HepG2 (cell line): ENCODE results near the gene HHATL. TPM values are rescaled to one million over a fixed set of nuclear protein-coding genes. Genes with fewer than 3 reads are reported as not detected.

Experiments used
- ATAC-seq: fragments of 200-7000 bp; cut with Tn5 transposase; 3 replicates; pipeline ENCODE4 v1.9.1; 2020; ENCODE audit warnings: mild to moderate bottlenecking, moderate library complexity
- BruUV-seq: library from RNA; stranded (reverse); fragments of 400-500 nt; replicated peaks from 2 replicates; lab custom pipeline; 2021; lab: Mats Ljungman, UMichigan
- CTCF ChIA-PET: fragments of 300-600 bp; formaldehyde crosslinking; extraction: SDS; loops from one replicate; lab custom pipeline; 2021; ENCODE audit warnings: low total read pairs, inconsistent platforms, low intra/inter-chr PET ratio; lab: Yijun Ruan, JAX
- POLR2A ChIA-PET: fragments of 350-600 bp; sonication (Branson Sonifier 250); formaldehyde crosslinking; loops from one replicate; lab custom pipeline; 2020; ENCODE audit warnings: antibody characterized with exemption, inconsistent platforms; lab: Yijun Ruan, JAX
- DNase-seq: peaks from one replicate; pipeline ENCODE4 v3.0.0-alpha.2; 2015; ENCODE audit warnings: low spot score
- FAIRE-seq: peaks from 3 replicates; lab custom pipeline; 2011; peaks lifted over from hg19 to GRCh38; lab: Jason Lieb, UNC
- H2AFZ ChIP-seq: one replicate; pipeline ENCODE4 v1.6.1; 2011; ENCODE audit warnings: low read length, inconsistent platforms
- H3K27ac ChIP-seq: fragments of 300-600 bp; 3 replicates; pipeline ENCODE4 v1.8.0; 2011; ENCODE audit warnings: mixed run types, mild to moderate bottlenecking, mixed read lengths, low read length, inconsistent platforms; ENCODE audit not compliant: insufficient read depth; ENCODE audit errors: extremely low read length
- H3K27me3 ChIP-seq, 2 experiments: fragments of 200-600 bp in 1 of 2; 2 replicates in 1 of 2; 3 replicates in 1 of 2; pipeline versions ENCODE4 v1.6.0 to v1.8.0; 2011; ENCODE audit warnings: low read length in 2 of 2, mild to moderate bottlenecking in 2 of 2, moderate library complexity in 2 of 2, inconsistent platforms in 1 of 2; ENCODE audit not compliant: insufficient read depth in 2 of 2, control insufficient read depth in 1 of 2
- H3K36me3 ChIP-seq, 2 experiments: fragments of 200-600 bp in 1 of 2; replicated peaks in 1 of 2; 2 replicates in 1 of 2; 3 replicates in 1 of 2; pipeline versions ENCODE4 v1.5.1 to v1.8.0; 2011; ENCODE audit warnings: low read length in 2 of 2, inconsistent platforms in 1 of 2; ENCODE audit not compliant: insufficient read depth in 2 of 2, control insufficient read depth in 1 of 2
- H3K4me1 ChIP-seq: 2 replicates; pipeline ENCODE4 v1.5.1; 2012; ENCODE audit warnings: low read length, inconsistent platforms; ENCODE audit not compliant: insufficient read depth
- H3K4me2 ChIP-seq: 2 replicates; pipeline ENCODE4 v1.6.0; 2011; ENCODE audit warnings: low read depth, low read length, inconsistent platforms
- H3K4me3 ChIP-seq, 3 experiments: fragments of 200-600 bp in 1 of 3; sonication (generic), shearing (Covaris generic) in 1 of 3; replicated peaks in 1 of 3; 2 replicates each; pipeline ENCODE4 v1.5.1; 2011 to 2016; ENCODE audit warnings: low read length in 3 of 3, inconsistent platforms in 2 of 3, low read depth in 2 of 3, mild to moderate bottlenecking in 2 of 3, control low read depth in 1 of 3, mixed read lengths in 1 of 3; ENCODE audit not compliant: insufficient read depth in 1 of 3
- H3K79me2 ChIP-seq: one replicate; pipeline ENCODE4 v1.6.1; 2011; ENCODE audit warnings: low read length, inconsistent platforms; ENCODE audit not compliant: insufficient read depth
- H3K9ac ChIP-seq: 2 replicates; pipeline ENCODE4 v1.6.0; 2011; ENCODE audit warnings: mild to moderate bottlenecking, low read depth, low read length, inconsistent platforms; ENCODE audit not compliant: insufficient read depth
- H3K9me3 ChIP-seq: 2 replicates; pipeline ENCODE4 v1.5.1; 2012; ENCODE audit warnings: mild to moderate bottlenecking, low read length
- H4K20me1 ChIP-seq: 2 replicates; pipeline ENCODE4 v1.6.0; 2011; ENCODE audit warnings: inconsistent platforms, mild to moderate bottlenecking, low read length, moderate library complexity; ENCODE audit not compliant: insufficient read depth
- BATF2 ChIP-seq: sonication (generic); formaldehyde crosslinking; IDR thresholded peaks from 2 replicates; pipeline ENCODE4 v1.8.0; 2022; ENCODE audit warnings: mild to moderate bottlenecking, missing genetic modification reagents, moderate library complexity
- KDM2A ChIP-seq: sonication (generic); formaldehyde crosslinking; IDR thresholded peaks from 2 replicates; pipeline ENCODE4 v1.4.0; 2020; ENCODE audit warnings: low read depth, missing genetic modification reagents, borderline replicate concordance
- KDM6A ChIP-seq: IDR thresholded peaks from 2 replicates; pipeline ENCODE4 v1.6.1; 2016; ENCODE audit warnings: low read depth
- MYPOP ChIP-seq: sonication (generic); formaldehyde crosslinking; IDR thresholded peaks from 2 replicates; pipeline ENCODE4 v1.8.1; 2023; ENCODE audit warnings: mild to moderate bottlenecking, moderate library complexity, missing genetic modification reagents
- SRF ChIP-seq: IDR thresholded peaks from 2 replicates; pipeline ENCODE4 v1.6.1; 2011; ENCODE audit warnings: mild to moderate bottlenecking, low read depth, low read length, moderate library complexity
- SRSF4 ChIP-seq: fragments of 200-400 bp; formaldehyde crosslinking; IDR thresholded peaks from one replicate; pipeline ENCODE4 v1.6.1; 2018; ENCODE audit warnings: mild to moderate bottlenecking, low read depth, low read length, moderate library complexity; ENCODE audit not compliant: poor library complexity, severe bottlenecking
- ZNF3 ChIP-seq: IDR thresholded peaks from 2 replicates; pipeline ENCODE4 v1.7.0; 2017; ENCODE audit warnings: inconsistent platforms
- ZNF484 ChIP-seq: sonication (generic); formaldehyde crosslinking; IDR thresholded peaks from 2 replicates; pipeline ENCODE4 v1.5.1; 2020; ENCODE audit warnings: mild to moderate bottlenecking, low read depth, missing genetic modification reagents, borderline replicate concordance
- ZNF609 ChIP-seq: sonication (generic); formaldehyde crosslinking; IDR thresholded peaks from 2 replicates; pipeline ENCODE4 v1.4.0; 2020; ENCODE audit warnings: mild to moderate bottlenecking, missing genetic modification reagents, borderline replicate concordance
- WGBS: methylation state at CpG from one replicate; pipeline ENCODE4 v1.1.6; 2017; ENCODE audit warnings: low lambda C conversion rate; 5-methylcytosine and 5-hydroxymethylcytosine counted together
- in situ Hi-C: cut with HindIII; loops from 2 replicates; pipeline ENCODE4 v1.10.0; 2017; ENCODE audit warnings: low pct_unique_long_range_greater_than_20kb; ENCODE audit not compliant: extremely low pct_ligation_motif_present
- intact Hi-C: fragments of 100-400 bp; cut with micrococcal nuclease; formaldehyde crosslinking; loops from one replicate; pipeline ENCODE4 v1.10.0; 2022; ENCODE audit not compliant: unreplicated experiment
- polyA plus RNA-seq, 8 experiments: library from polyadenylated mRNA; depleted of rRNA in 3 of 8; stranded (reverse) in 7 of 8; unstranded in 1 of 8; fragments of >200 nt; fragmentation: Illumina TruSeq in 4 of 8; extraction: Trizol in 4 of 8; gene quantifications; 2 replicates each; pipeline versions ENCODE4 v1.2.1 to v1.2.3, GENCODE V29; 2011 to 2016; ENCODE audit warnings: low read depth in 4 of 8, missing spikeins in 1 of 8, mixed read lengths in 1 of 8; ENCODE audit not compliant: insufficient read depth in 1 of 8
- total RNA-seq, 5 experiments: library from RNA; depleted of rRNA; stranded (reverse); fragments of >200 nt; fragmentation: Illumina TruSeq; extraction: Trizol; gene quantifications; 2 replicates each; pipeline ENCODE4 v1.2.3, GENCODE V29; 2016; ENCODE audit warnings: low read depth in 1 of 5

Gene HHATL
- total and polyA plus RNA-seq, 2 of the 13 experiments (the other 11 are each of a cell fraction or from before 2014, with no cell fraction given): 0.26 TPM; not detected in 1

- FAIRE-seq: no peak
Observed at GRCh38 chr3:42651248-42652091, 51.1 kb downstream of the HHATL start.

DNA sequence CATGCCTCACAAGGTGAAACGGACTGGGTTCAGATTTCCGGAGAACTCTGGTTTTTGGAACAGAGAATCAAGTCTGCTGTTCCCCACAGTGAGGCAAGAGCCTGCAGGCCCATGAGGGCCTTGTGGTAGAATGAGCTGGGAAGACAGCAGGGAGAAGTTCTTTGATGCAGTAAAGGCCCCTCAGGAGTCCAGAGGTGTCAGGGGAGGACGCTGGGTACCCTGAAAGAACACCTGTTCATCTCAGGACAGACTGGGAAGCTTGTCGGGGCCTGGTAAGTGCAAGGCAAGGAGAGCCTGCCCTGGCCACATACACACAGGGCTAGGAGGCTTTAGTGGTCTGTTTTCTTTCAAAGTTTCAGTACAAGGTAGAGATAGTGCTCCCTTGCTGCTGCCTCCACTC is 52.8 kb downstream of the HHATL start:
- Histone ChIP-seq H3K4me1 (peaks cover 28% of the 10 kb centered on the region), H3K4me3 (no peak overlapping the region), H4K20me1 (no peaks in the 10 kb centered on the region), H3K9ac (no peak overlapping the region), H3K27ac (no peak overlapping the region), H3K4me2 (no peak overlapping the region), H3K27me3 (no peaks in the 10 kb centered on the region), H2AFZ (no peak overlapping the region), H3K9me3 (no peaks in the 10 kb centered on the region), H3K36me3 (peaks cover 10 to 27% of the 10 kb centered on the region in 2 experiments; a peak in 4 of 5 replicates), H3K79me2 (peaks cover 7% of the 10 kb centered on the region)
- no peak for TF ChIP-seq ZNF609
- TF ChIP-seq MYPOP (CRISPR knock-in tag): no peak
- TF ChIP-seq KDM2A (CRISPR knock-in tag): 0 out of 2 replicates have a peak, but pooled peaks have one; percentile 4
- no peak for TF ChIP-seq KDM6A (CRISPR knock-in tag)
- no peak for TF ChIP-seq ZNF3 (CRISPR knock-in tag)
- CTCF ChIA-PET: no interaction called here
- in situ Hi-C loops (loop anchor here (5.0 kb wide), 1 partner anchor 98 kb away; no protein-coding TSS in a partner anchor), intact Hi-C loops (loop anchor here (5.0 kb wide), 3 partner anchors 83 to 183 kb away; no protein-coding TSS in a partner anchor)
- ATAC-seq: no peak
- WGBS: 87% methylated on average over 3 of the region's 4 CpGs
- DNase-seq: no peak
- no TSS peak for BruUV-seq
- no peak for FAIRE-seq
- POLR2A ChIA-PET: interaction anchor here (0.7 kb wide), 1 partner anchor 59 kb away, joined by 3 read pairs; the partner anchor contains the start of gene SS18L2

More at GRCh38 chr3:42651248-42652091, 51.1 kb downstream of the HHATL start:
- Histone ChIP-seq H3K4me3 (no peak overlapping the region), H2AFZ (no peak overlapping the region), H3K4me1 (peaks cover 45% of the 10 kb centered on the region), H3K9ac (no peak overlapping the region), H3K36me3 (peaks cover 8 to 10% of the 10 kb centered on the region in 2 experiments; a peak in 4 of 5 replicates), H3K27ac (no peak overlapping the region), H3K79me2 (peaks cover 7% of the 10 kb centered on the region), H3K9me3 (no peaks in the 10 kb centered on the region), H3K4me2 (no peak overlapping the region), H3K27me3 (no peaks in the 10 kb centered on the region), H4K20me1 (no peaks in the 10 kb centered on the region)
- BruUV-seq: no TSS peak
- DNase-seq (no peak), ATAC-seq (no peak)
- intact Hi-C loops (loop anchor here (5.0 kb wide), 3 partner anchors 81 to 181 kb away; no protein-coding TSS in a partner anchor), in situ Hi-C loops (loop anchor here (5.0 kb wide), 1 partner anchor 96 kb away; no protein-coding TSS in a partner anchor)
- ChIA-PET POLR2A (interaction anchor here (0.8 to 1.7 kb wide), 3 partner anchors 51 to 105 kb away, joined by 3 to 8 read pairs (median 4); partner anchors contain the start of genes NKTR and SS18L2), CTCF (no interaction called here)
- WGBS: 92% methylated on average over 7 of the region's 9 CpGs
- TF ChIP-seq ZNF484 (CRISPR knock-in tag): no peak
- no peak for TF ChIP-seq BATF2 (CRISPR knock-in tag)
- no peak for TF ChIP-seq SRF
- no peak for TF ChIP-seq ZNF3 (CRISPR knock-in tag)
- no peak for TF ChIP-seq SRSF4
